A549 (cell line): ENCODE measurements around the gene RPL23. TPM values are rescaled to one million over a fixed set of nuclear protein-coding genes. Genes with fewer than 3 reads are reported as not detected.

Source experiments
- polyA plus RNA-seq, 4 experiments: library from polyadenylated mRNA; depleted of rRNA in 3 of 4; stranded (reverse); fragments of >200 nt; fragmentation: RNase III in 1 of 4; extraction: RNeasy Plus Mini Kit Qiagen cat#74134 plus additional on column Dnase treatment in 1 of 4; gene quantifications; 2 replicates in 3 of 4; 3 replicates in 1 of 4; pipeline ENCODE4 v1.2.3, GENCODE V29; 2011 to 2017
- small RNA-seq, 6 experiments: library from RNA; depleted of rRNA; stranded (forward); fragments of <200 nt; gene quantifications; one replicate each; pipeline ENCODE3, GENCODE V24; 2012

Gene RPL23
- polyA plus RNA-seq, 2 of the 4 experiments (the other 2 are of a cell fraction) = 2,715 to 2,969 TPM

Small RNA genes within 50 kb of the gene (small RNA-seq; reads per million reads assigned to genes)
- gene MIR4727 (0 to 3.9 (median 0) reads per million in 6 experiments), gene SNORA21 (0 reads per million in 6 experiments), gene SNORA21B (0 reads per million in 6 experiments)

Other genes with a start within 250 kb of the RPL23 start
- 1.3 and 1.4 TPM in 2 replicates for gene SRCIN1, start 247.8 kb downstream of the RPL23 start, polyA plus RNA-seq (2011; rRNA removed)
- gene SRCIN1, start 247.8 kb downstream of the RPL23 start, polyA plus RNA-seq (2017; fragmentation: RNase III; extraction: RNeasy Plus Mini Kit Qiagen cat#74134 plus additional on column Dnase treatment) = 2.1 to 3.4 TPM (median 2.6 TPM) in 3 replicates
- 4.6 and 5.1 TPM in 2 replicates for gene EPOP, start 178.8 kb downstream of the RPL23 start, polyA plus RNA-seq (2011; rRNA removed)
- 11.2 to 12.3 TPM (median 12.1 TPM) in 3 replicates for gene EPOP, start 178.8 kb downstream of the RPL23 start, polyA plus RNA-seq (2017; fragmentation: RNase III; extraction: RNeasy Plus Mini Kit Qiagen cat#74134 plus additional on column Dnase treatment)
- gene MLLT6, start 148.4 kb downstream of the RPL23 start, polyA plus RNA-seq (2011; rRNA removed) = 24.2 and 28.9 TPM in 2 replicates
- gene MLLT6, start 148.4 kb downstream of the RPL23 start, polyA plus RNA-seq (2017; fragmentation: RNase III; extraction: RNeasy Plus Mini Kit Qiagen cat#74134 plus additional on column Dnase treatment) = 24.6 to 29.9 TPM (median 28.3 TPM) in 3 replicates
- gene CISD3, start 123.4 kb downstream of the RPL23 start, polyA plus RNA-seq (2011; rRNA removed) = 24.5 and 32.6 TPM in 2 replicates
- 33.0 to 35.4 TPM (median 34.3 TPM) in 3 replicates for gene CISD3, start 123.4 kb downstream of the RPL23 start, polyA plus RNA-seq (2017; fragmentation: RNase III; extraction: RNeasy Plus Mini Kit Qiagen cat#74134 plus additional on column Dnase treatment)
- 19.9 and 21.2 TPM in 2 replicates for gene PCGF2, start 105.4 kb downstream of the RPL23 start, polyA plus RNA-seq (2011; rRNA removed)
- 33.9 to 43.6 TPM (median 42.5 TPM) in 3 replicates for gene PCGF2, start 105.4 kb downstream of the RPL23 start, polyA plus RNA-seq (2017; fragmentation: RNase III; extraction: RNeasy Plus Mini Kit Qiagen cat#74134 plus additional on column Dnase treatment)
- 417 and 467 TPM in 2 replicates for gene PSMB3, start 101.0 kb downstream of the RPL23 start, polyA plus RNA-seq (2011; rRNA removed)
- 463 to 466 TPM (median 465 TPM) in 3 replicates for gene PSMB3, start 101.0 kb downstream of the RPL23 start, polyA plus RNA-seq (2017; fragmentation: RNase III; extraction: RNeasy Plus Mini Kit Qiagen cat#74134 plus additional on column Dnase treatment)
- gene PIP4K2B, start 54.2 kb downstream of the RPL23 start, polyA plus RNA-seq (2011; rRNA removed) = 40.3 and 42.5 TPM in 2 replicates
- 53.7 to 56.7 TPM (median 55.3 TPM) in 3 replicates for gene PIP4K2B, start 54.2 kb downstream of the RPL23 start, polyA plus RNA-seq (2017; fragmentation: RNase III; extraction: RNeasy Plus Mini Kit Qiagen cat#74134 plus additional on column Dnase treatment)
- 34.1 and 34.5 TPM in 2 replicates for gene CWC25, start 28.4 kb downstream of the RPL23 start, polyA plus RNA-seq (2011; rRNA removed)
- gene CWC25, start 28.4 kb downstream of the RPL23 start, polyA plus RNA-seq (2017; fragmentation: RNase III; extraction: RNeasy Plus Mini Kit Qiagen cat#74134 plus additional on column Dnase treatment) = 22.5 to 24.2 TPM (median 23.1 TPM) in 3 replicates
- 145 and 152 TPM in 2 replicates for gene LASP1, start 16.3 kb upstream of the RPL23 start, polyA plus RNA-seq (2011; rRNA removed)
- 281 to 312 TPM (median 287 TPM) in 3 replicates for gene LASP1, start 16.3 kb upstream of the RPL23 start, polyA plus RNA-seq (2017; fragmentation: RNase III; extraction: RNeasy Plus Mini Kit Qiagen cat#74134 plus additional on column Dnase treatment)
- 0.04 TPM in 1 of 2 replicates, not detected in the other for gene FBXO47, start 113.7 kb upstream of the RPL23 start, polyA plus RNA-seq (2011; rRNA removed)
- gene FBXO47, start 113.7 kb upstream of the RPL23 start, polyA plus RNA-seq (2017; fragmentation: RNase III; extraction: RNeasy Plus Mini Kit Qiagen cat#74134 plus additional on column Dnase treatment) = 0.04 TPM in 1 of 3 replicates, not detected in the others